B cell (primary cell): ENCODE measurements around the gene AOPEP. TPM values are rescaled to one million over a fixed set of nuclear protein-coding genes. Genes with fewer than 3 reads are reported as not detected.

Experiments used
- ATAC-seq: fragments of 200-7000 bp; cut with Tn5 transposase; one replicate; pipeline ENCODE4 v1.10.0; 2021; ENCODE audit warnings: low read depth, mild to moderate bottlenecking, moderate number of reproducible peaks, moderate library complexity
- CTCF ChIA-PET: fragments of 350-600 bp; sonication (Branson Sonifier 250); formaldehyde crosslinking; loops from one replicate; lab custom pipeline; 2021; ENCODE audit warnings: antibody characterized with exemption, inconsistent platforms; lab: Charles Lee
- POLR2A ChIA-PET: fragments of 350-600 bp; sonication (Branson Sonifier 250); formaldehyde crosslinking; loops from one replicate; lab custom pipeline; 2021; ENCODE audit warnings: antibody characterized with exemption; lab: Charles Lee
- DNase-seq: peaks from one replicate; pipeline ENCODE4 v3.0.0; 2013
- H2AFZ ChIP-seq: 2 replicates; pipeline ENCODE4 v1.6.1; 2012; ENCODE audit warnings: mild to moderate bottlenecking, low read depth, low read length; ENCODE audit not compliant: insufficient read depth, poor library complexity, severe bottlenecking
- H3K27ac ChIP-seq, 2 donors: 1 replicate in 1 of 2; 2 replicates in 1 of 2; pipeline ENCODE4 v1.5.1; 2012 to 2013; ENCODE audit warnings: low read length in 2 of 2, mild to moderate bottlenecking in 2 of 2, moderate library complexity in 1 of 2
- H3K27me3 ChIP-seq, 4 experiments: fragments of 200-600 bp in 1 of 4; sonication (generic) in 1 of 4; replicated peaks in 1 of 4; 1 replicate in 2 of 4; 2 replicates in 2 of 4; pipeline versions ENCODE4 v1.6.1 to v1.7.0; 2013 to 2016; ENCODE audit warnings: low read length in 3 of 4, mild to moderate bottlenecking in 2 of 4, mixed read lengths in 1 of 4, moderate library complexity in 1 of 4; ENCODE audit not compliant: insufficient read depth in 4 of 4, control insufficient read depth in 3 of 4; ENCODE audit errors: control extremely low read depth in 1 of 4
- H3K36me3 ChIP-seq, 2 experiments: replicated peaks in 1 of 2; 1 replicate in 1 of 2; 2 replicates in 1 of 2; pipeline versions ENCODE4 v1.6.1 to v1.7.1; 2013; ENCODE audit warnings: low read length in 1 of 2; ENCODE audit not compliant: insufficient read depth in 2 of 2, control insufficient read depth in 1 of 2; ENCODE audit errors: control extremely low read depth in 1 of 2, extremely low read depth in 1 of 2
- H3K4me1 ChIP-seq, 2 donors: fragments of 200-600 bp in 1 of 2; sonication (generic) in 1 of 2; 1 replicate in 1 of 2; 2 replicates in 1 of 2; pipeline versions ENCODE4 v1.5.1 to v1.6.1; 2013 to 2017; ENCODE audit warnings: low read length in 2 of 2; ENCODE audit not compliant: control insufficient read depth in 2 of 2, insufficient read depth in 2 of 2
- H3K4me2 ChIP-seq: replicated peaks from 2 replicates; pipeline ENCODE3; 2012; ENCODE audit warnings: mild to moderate bottlenecking, low read depth, low read length; ENCODE audit not compliant: poor library complexity, severe bottlenecking
- H3K4me3 ChIP-seq, 5 experiments: fragments of 200-600 bp in 1 of 5; sonication (generic) in 1 of 5; 1 replicate in 3 of 5; 2 replicates in 2 of 5; pipeline versions ENCODE4 v1.5.1 to v1.7.0; 2011 to 2016; ENCODE audit warnings: low read length in 4 of 5, mild to moderate bottlenecking in 4 of 5, low read depth in 2 of 5, control low read depth in 1 of 5, moderate library complexity in 1 of 5; ENCODE audit not compliant: insufficient read depth in 1 of 5; ENCODE audit errors: control extremely low read depth in 1 of 5, extremely low read depth in 1 of 5
- H3K79me2 ChIP-seq: fragments of 200-600 bp; sonication (generic); one replicate; pipeline ENCODE4 v1.6.0; 2016; ENCODE audit warnings: low read length; ENCODE audit not compliant: control insufficient read depth, insufficient read depth
- H3K9ac ChIP-seq: fragments of 200-600 bp; sonication (generic); 2 replicates; pipeline ENCODE4 v1.6.1; 2017; ENCODE audit warnings: mild to moderate bottlenecking, low read length, moderate library complexity
- H3K9me3 ChIP-seq, 3 donors: one replicate each; pipeline versions ENCODE4 v1.6.1 to v1.7.1; 2013; ENCODE audit warnings: low read length in 2 of 3; ENCODE audit not compliant: control insufficient read depth in 2 of 3, insufficient read depth in 1 of 3; ENCODE audit errors: control extremely low read depth in 1 of 3
- H4K20me1 ChIP-seq: 2 replicates; pipeline ENCODE4 v1.6.0; 2012; ENCODE audit warnings: mild to moderate bottlenecking, low read length; ENCODE audit not compliant: insufficient read depth, control insufficient read depth, poor library complexity, severe bottlenecking
- H3K27ac Mint-ChIP-seq: one replicate; pipeline ENCODE4 v1.8.0; 2021; ENCODE audit warnings: mixed read lengths
- H3K27me3 Mint-ChIP-seq: one replicate; pipeline ENCODE4 v1.8.0; 2021; ENCODE audit warnings: mixed read lengths
- H3K4me1 Mint-ChIP-seq: one replicate; pipeline ENCODE4 v1.8.0; 2021; ENCODE audit warnings: mixed read lengths
- H3K4me3 Mint-ChIP-seq: one replicate; pipeline ENCODE4 v1.8.0; 2021; ENCODE audit warnings: mixed read lengths
- H3K9me3 Mint-ChIP-seq: one replicate; pipeline ENCODE4 v1.8.0; 2022; ENCODE audit warnings: mixed read lengths; ENCODE audit not compliant: insufficient read depth
- EZH2 ChIP-seq: IDR thresholded peaks from 2 replicates; pipeline ENCODE4 v1.6.1; 2012; ENCODE audit warnings: borderline replicate concordance, low read depth, mild to moderate bottlenecking, moderate library complexity, low read length; ENCODE audit not compliant: insufficient read depth, poor library complexity, severe bottlenecking
- WGBS: methylation state at CpG from one replicate; pipeline ENCODE4 v1.1.5; 2013; ENCODE audit warnings: missing lambda C conversion rate; ENCODE audit not compliant: insufficient coverage; 5-methylcytosine and 5-hydroxymethylcytosine counted together
- intact Hi-C: fragments of 100-400 bp; cut with micrococcal nuclease; formaldehyde crosslinking; loops from one replicate; pipeline ENCODE4 v1.10.0; 2022
- polyA plus RNA-seq: library from polyadenylated mRNA; depleted of rRNA; stranded (reverse); fragments of >200 nt; gene quantifications from 2 replicates; pipeline ENCODE4 v1.2.3, GENCODE V29; 2012
- total RNA-seq, 2 donors: library from RNA; stranded (reverse); fragments of 120-200 nt in 1 of 2; gene quantifications; 1 replicate in 1 of 2; 2 replicates in 1 of 2; pipeline versions ENCODE4 v1.2.3 to v1.2.4, GENCODE V29; 2013 to 2022
- TF ChIP-seq, protein P1 (sequence below): fragments of 200-600 bp; IDR thresholded peaks from one replicate; pipeline ENCODE4 v1.8.0; 2022; ENCODE audit warnings: antibody characterized with exemption, mild to moderate bottlenecking

The AOPEP gene
- total and polyA plus RNA-seq, 2 donors (not counting 1 experiment from before 2014, with no cell fraction given) = 5.1 to 35.8 TPM

DNA sequence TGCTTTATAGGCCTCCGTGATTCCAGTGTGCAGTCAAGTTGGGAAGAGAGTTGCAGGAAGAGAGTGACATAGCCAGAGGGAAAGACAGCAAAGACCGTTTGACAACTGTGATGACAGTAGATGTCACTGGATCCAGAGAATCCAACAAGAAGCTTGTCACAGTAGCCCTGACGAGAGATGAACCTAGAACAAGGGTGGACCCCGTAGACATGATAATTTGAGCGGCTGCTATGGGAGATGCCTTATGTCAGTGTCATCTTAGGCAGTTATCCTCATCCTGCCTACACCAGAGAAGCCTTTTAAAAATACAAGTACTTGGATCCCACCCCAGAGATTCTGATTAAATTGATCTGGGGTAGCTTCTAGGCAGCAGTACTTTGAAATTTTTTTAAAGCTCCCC, 125.4 kb downstream of the AOPEP start:
- H3K4me1 ChIP-seq = no peaks in the 10 kb centered on the region
- no peak overlapping the region for H2AFZ ChIP-seq
- H3K4me2 ChIP-seq = no peak overlapping the region
- DNase-seq (no peak), ATAC-seq (no peak)
- no peaks in the 10 kb centered on the region for H4K20me1 ChIP-seq
- H3K27me3 Mint-ChIP-seq = no peaks in the 10 kb centered on the region
- no peaks in the 10 kb centered on the region for H3K27me3 ChIP-seq
- WGBS = 98% methylated on average over 3 of the region's 5 CpGs
- CTCF ChIA-PET = no interaction called here
- no peak overlapping the region for H3K9ac ChIP-seq
- intact Hi-C loops = no loop called here
- no peaks in the 10 kb centered on the region for H3K36me3 ChIP-seq
- H3K9me3 Mint-ChIP-seq = no peaks in the 10 kb centered on the region
- TF ChIP-seq, protein P1, sequence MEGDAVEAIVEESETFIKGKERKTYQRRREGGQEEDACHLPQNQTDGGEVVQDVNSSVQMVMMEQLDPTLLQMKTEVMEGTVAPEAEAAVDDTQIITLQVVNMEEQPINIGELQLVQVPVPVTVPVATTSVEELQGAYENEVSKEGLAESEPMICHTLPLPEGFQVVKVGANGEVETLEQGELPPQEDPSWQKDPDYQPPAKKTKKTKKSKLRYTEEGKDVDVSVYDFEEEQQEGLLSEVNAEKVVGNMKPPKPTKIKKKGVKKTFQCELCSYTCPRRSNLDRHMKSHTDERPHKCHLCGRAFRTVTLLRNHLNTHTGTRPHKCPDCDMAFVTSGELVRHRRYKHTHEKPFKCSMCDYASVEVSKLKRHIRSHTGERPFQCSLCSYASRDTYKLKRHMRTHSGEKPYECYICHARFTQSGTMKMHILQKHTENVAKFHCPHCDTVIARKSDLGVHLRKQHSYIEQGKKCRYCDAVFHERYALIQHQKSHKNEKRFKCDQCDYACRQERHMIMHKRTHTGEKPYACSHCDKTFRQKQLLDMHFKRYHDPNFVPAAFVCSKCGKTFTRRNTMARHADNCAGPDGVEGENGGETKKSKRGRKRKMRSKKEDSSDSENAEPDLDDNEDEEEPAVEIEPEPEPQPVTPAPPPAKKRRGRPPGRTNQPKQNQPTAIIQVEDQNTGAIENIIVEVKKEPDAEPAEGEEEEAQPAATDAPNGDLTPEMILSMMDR = no peak
- TF ChIP-seq EZH2 = no peak
- H3K4me1 Mint-ChIP-seq = no peaks in the 10 kb centered on the region
- H3K27ac ChIP-seq = no peak overlapping the region
- H3K4me3 ChIP-seq = no peak overlapping the region
- H3K79me2 ChIP-seq = no peaks in the 10 kb centered on the region
- no peaks in the 10 kb centered on the region for H3K9me3 ChIP-seq
- POLR2A ChIA-PET = no interaction called here
- no peak overlapping the region for H3K4me3 Mint-ChIP-seq
- no peak overlapping the region for H3K27ac Mint-ChIP-seq

DNA sequence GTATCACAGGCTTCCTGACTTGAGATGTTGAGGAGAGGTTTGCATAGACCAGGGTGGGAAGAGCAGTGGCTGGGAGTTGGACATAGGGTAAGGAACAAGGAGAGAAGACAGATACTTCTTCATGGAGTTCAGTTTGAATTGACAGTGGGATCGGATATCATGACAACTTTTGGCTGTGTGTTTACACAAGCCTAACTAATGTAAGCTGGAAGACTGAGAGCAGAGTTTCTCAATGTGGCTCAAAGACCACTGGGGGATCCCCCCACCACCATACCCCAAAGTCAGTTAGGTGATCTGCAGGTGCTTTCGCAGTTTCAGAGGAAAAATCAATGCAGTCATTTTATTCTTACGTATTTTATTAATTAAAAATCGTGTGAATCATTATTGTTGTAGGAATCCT, 125.9 kb downstream of the AOPEP start:
- Histone ChIP-seq H3K27ac (no peak overlapping the region), H3K4me2 (no peak overlapping the region), H3K9ac (no peak overlapping the region), H3K27me3 (no peaks in the 10 kb centered on the region), H3K4me3 (no peak overlapping the region), H4K20me1 (no peaks in the 10 kb centered on the region), H2AFZ (no peak overlapping the region), H3K36me3 (no peaks in the 10 kb centered on the region), H3K9me3 (no peaks in the 10 kb centered on the region), H3K79me2 (no peaks in the 10 kb centered on the region), H3K4me1 (no peaks in the 10 kb centered on the region)
- ATAC-seq = no peak
- Mint-ChIP-seq H3K27ac (no peak overlapping the region), H3K27me3 (no peaks in the 10 kb centered on the region), H3K4me3 (no peak overlapping the region), H3K9me3 (no peaks in the 10 kb centered on the region), H3K4me1 (no peaks in the 10 kb centered on the region)
- WGBS = no CpG with 5 or more reads among the region's 4 CpGs
- DNase-seq = no peak
- intact Hi-C loops = no loop called here
- no peak for TF ChIP-seq EZH2
- TF ChIP-seq, protein P1 = no peak
- ChIA-PET CTCF (no interaction called here), POLR2A (no interaction called here)
